ENCODE measurements around the gene ANKRD65. TPM values are rescaled to one million over a fixed set of nuclear protein-coding genes. Genes with fewer than 3 reads are reported as not detected.
"Not testable (repeated sequence)": the region's sequence is repeated elsewhere in the genome, so short reads cannot be mapped to it uniquely, and the experiment has no call there.

The ANKRD65 gene
- polyA plus RNA-seq, 1 donor (not counting 4 experiments of a cell fraction or from before 2014, with no cell fraction given): 4.6 TPM

GRCh38 chr1:1415751-1416150 is 5.3 kb downstream of the ANKRD65 start:
- H3K4me3 ChIP-seq (ENCODE audit: control insufficient read depth in 2 of 3, extremely low read depth in 1 of 3, insufficient read depth in 2 of 3, low read depth in 1 of 3, low read length in 3 of 3): no peak overlapping the region
- H3K27me3 ChIP-seq (ENCODE audit: control insufficient read depth, extremely low read depth, insufficient read depth, low read length): no peaks in the 10 kb centered on the region
- H3K4me1 ChIP-seq (ENCODE audit: control insufficient read depth, extremely low read depth, insufficient read depth, low read length): peaks cover 9% of the 10 kb centered on the region
- no peak overlapping the region for H3K4me2 ChIP-seq (ENCODE audit: control insufficient read depth, extremely low read depth, insufficient read depth, low read depth, low read length)
- no peaks in the 10 kb centered on the region for H3K9me3 ChIP-seq (ENCODE audit: control insufficient read depth, low read depth, low read length)
- no peaks in the 10 kb centered on the region for H3K9me1 ChIP-seq (ENCODE audit: control insufficient read depth, extremely low read depth, insufficient read depth, low read length)
- DNase-seq (ENCODE audit: low read depth, low spot score): no peak
- dilution Hi-C loops (cut with MboI; ENCODE audit: extremely low pct_ligation_motif_present, low sequenced_read_pairs): no loop called here
- H2AFZ ChIP-seq (ENCODE audit: control insufficient read depth, low read length): no peak overlapping the region
- H3K9ac ChIP-seq (ENCODE audit: control insufficient read depth, extremely low read depth, insufficient read depth, low read length): no peak overlapping the region
- TF ChIP-seq EZH2 (IDR thresholded peaks at IDR 0.05; ENCODE audit: low read length) (no peak), CTCF (optimal IDR thresholded peaks at IDR 0.05 in 1 of 3, IDR thresholded peaks at IDR 0.05 in 1 of 3, conservative IDR thresholded peaks at IDR 0.05 in 1 of 3; ENCODE audit: extremely low read depth in 1 of 3, insufficient read depth in 2 of 3, low read length in 3 of 3) (no peak)
- no peaks in the 10 kb centered on the region for H3K79me2 ChIP-seq (ENCODE audit: control insufficient read depth, insufficient read depth, low read length)
- no peaks in the 10 kb centered on the region for H3K36me3 ChIP-seq (ENCODE audit: control insufficient read depth in 2 of 2, extremely low read depth in 1 of 2, insufficient read depth in 2 of 2, low read length in 2 of 2)
- no peak for FAIRE-seq
- H3K27ac ChIP-seq (ENCODE audit: control insufficient read depth, insufficient read depth, low read length): no peak overlapping the region
- no peaks in the 10 kb centered on the region for H4K20me1 ChIP-seq (ENCODE audit: control insufficient read depth, extremely low read depth, insufficient read depth, low read length)

- peaks cover 23% of the 10 kb centered on the region for H3K79me2 ChIP-seq (ENCODE audit: control insufficient read depth, insufficient read depth, low read length)
- H3K9me3 ChIP-seq (ENCODE audit: control insufficient read depth, low read depth, low read length); H3K4me2 ChIP-seq (ENCODE audit: control insufficient read depth, extremely low read depth, insufficient read depth, low read depth, low read length); H3K27me3 ChIP-seq (ENCODE audit: control insufficient read depth, extremely low read depth, insufficient read depth, low read length); H3K4me1 ChIP-seq (ENCODE audit: control insufficient read depth, extremely low read depth, insufficient read depth, low read length); FAIRE-seq; H3K4me3 ChIP-seq (ENCODE audit: control insufficient read depth in 2 of 3, extremely low read depth in 1 of 3, insufficient read depth in 2 of 3, low read depth in 1 of 3, low read length in 3 of 3); H2AFZ ChIP-seq (ENCODE audit: control insufficient read depth, low read length); H4K20me1 ChIP-seq (ENCODE audit: control insufficient read depth, extremely low read depth, insufficient read depth, low read length); H3K27ac ChIP-seq (ENCODE audit: control insufficient read depth, insufficient read depth, low read length); H3K36me3 ChIP-seq (ENCODE audit: control insufficient read depth in 2 of 2, extremely low read depth in 1 of 2, insufficient read depth in 2 of 2, low read length in 2 of 2); H3K9ac ChIP-seq (ENCODE audit: control insufficient read depth, extremely low read depth, insufficient read depth, low read length); DNase-seq (ENCODE audit: low read depth, low spot score); dilution Hi-C loops (cut with MboI; ENCODE audit: extremely low pct_ligation_motif_present, low sequenced_read_pairs); H3K9me1 ChIP-seq (ENCODE audit: control insufficient read depth, extremely low read depth, insufficient read depth, low read length): not testable (repeated sequence)
Measured at GRCh38 chr1:1412311-1412902, 8.7 kb downstream of the ANKRD65 start.

GRCh38 chr1:1411626-1412025 is 9.4 kb downstream of the ANKRD65 start:
- Histone ChIP-seq H3K4me2 (ENCODE audit: control insufficient read depth, extremely low read depth, insufficient read depth, low read depth, low read length) (no peak overlapping the region), H3K9me1 (ENCODE audit: control insufficient read depth, extremely low read depth, insufficient read depth, low read length) (no peaks in the 10 kb centered on the region), H3K36me3 (ENCODE audit: control insufficient read depth in 2 of 2, extremely low read depth in 1 of 2, insufficient read depth in 2 of 2, low read length in 2 of 2) (peaks cover 0 to 3% of the 10 kb centered on the region in 2 experiments), H3K27me3 (ENCODE audit: control insufficient read depth, extremely low read depth, insufficient read depth, low read length) (no peaks in the 10 kb centered on the region), H3K4me1 (ENCODE audit: control insufficient read depth, extremely low read depth, insufficient read depth, low read length) (peaks cover 8% of the 10 kb centered on the region), H4K20me1 (ENCODE audit: control insufficient read depth, extremely low read depth, insufficient read depth, low read length) (peaks cover 5% of the 10 kb centered on the region), H3K9ac (ENCODE audit: control insufficient read depth, extremely low read depth, insufficient read depth, low read length) (no peak overlapping the region), H3K4me3 (ENCODE audit: control insufficient read depth in 2 of 3, extremely low read depth in 1 of 3, insufficient read depth in 2 of 3, low read depth in 1 of 3, low read length in 3 of 3) (no peak overlapping the region), H3K9me3 (ENCODE audit: control insufficient read depth, low read depth, low read length) (no peaks in the 10 kb centered on the region), H2AFZ (ENCODE audit: control insufficient read depth, low read length) (no peak overlapping the region), H3K27ac (ENCODE audit: control insufficient read depth, insufficient read depth, low read length) (no peak overlapping the region), H3K79me2 (ENCODE audit: control insufficient read depth, insufficient read depth, low read length) (peaks cover 30% of the 10 kb centered on the region)
- TF ChIP-seq EZH2 (IDR thresholded peaks at IDR 0.05; ENCODE audit: low read length): no peak
- no peak for TF ChIP-seq CTCF (optimal IDR thresholded peaks at IDR 0.05 in 1 of 3, IDR thresholded peaks at IDR 0.05 in 1 of 3, conservative IDR thresholded peaks at IDR 0.05 in 1 of 3; ENCODE audit: extremely low read depth in 1 of 3, insufficient read depth in 2 of 3, low read length in 3 of 3)
- dilution Hi-C loops (cut with MboI; ENCODE audit: extremely low pct_ligation_motif_present, low sequenced_read_pairs): no loop called here
- no peak for FAIRE-seq
- no peak for DNase-seq (ENCODE audit: low read depth, low spot score)

- FAIRE-seq; H3K4me3 ChIP-seq (ENCODE audit: control insufficient read depth in 2 of 3, extremely low read depth in 1 of 3, insufficient read depth in 2 of 3, low read depth in 1 of 3, low read length in 3 of 3); dilution Hi-C loops (cut with MboI; ENCODE audit: extremely low pct_ligation_motif_present, low sequenced_read_pairs); H3K27me3 ChIP-seq (ENCODE audit: control insufficient read depth, extremely low read depth, insufficient read depth, low read length); H3K9me1 ChIP-seq (ENCODE audit: control insufficient read depth, extremely low read depth, insufficient read depth, low read length); H2AFZ ChIP-seq (ENCODE audit: control insufficient read depth, low read length); H3K9ac ChIP-seq (ENCODE audit: control insufficient read depth, extremely low read depth, insufficient read depth, low read length); H3K27ac ChIP-seq (ENCODE audit: control insufficient read depth, insufficient read depth, low read length); DNase-seq (ENCODE audit: low read depth, low spot score); H3K9me3 ChIP-seq (ENCODE audit: control insufficient read depth, low read depth, low read length); H3K4me2 ChIP-seq (ENCODE audit: control insufficient read depth, extremely low read depth, insufficient read depth, low read depth, low read length); H4K20me1 ChIP-seq (ENCODE audit: control insufficient read depth, extremely low read depth, insufficient read depth, low read length): not testable (repeated sequence)
- Histone ChIP-seq H3K36me3 (ENCODE audit: control insufficient read depth in 2 of 2, extremely low read depth in 1 of 2, insufficient read depth in 2 of 2, low read length in 2 of 2) (peaks cover 6 to 15% of the 10 kb centered on the region in 2 experiments), H3K79me2 (ENCODE audit: control insufficient read depth, insufficient read depth, low read length) (peaks cover 43% of the 10 kb centered on the region), H3K4me1 (ENCODE audit: control insufficient read depth, extremely low read depth, insufficient read depth, low read length) (peaks cover 15% of the 10 kb centered on the region)
Measured at GRCh38 chr1:1410238-1410637, 10.8 kb downstream of the ANKRD65 start.
